ENCODE measurements around the gene SURF2.

GRCh38 chr9:133380734-133381133 is 24.4 kb downstream of the SURF2 start:
- TF ChIP-seq CTCF (IDR thresholded peaks at IDR 0.05), result no peak
- TF ChIP-seq POLR2A (IDR thresholded peaks at IDR 0.05), result no peak
- TF ChIP-seq POLR2AphosphoS5 (IDR thresholded peaks at IDR 0.05), result no peak
- no peak for TF ChIP-seq EP300 (IDR thresholded peaks at IDR 0.05; ENCODE audit: low read depth)
